ENCODE data around the gene ATAT1. TPM values are rescaled to one million over a fixed set of nuclear protein-coding genes. Genes with fewer than 3 reads are reported as not detected.
"Not testable (repeated sequence)": the region's sequence is repeated elsewhere in the genome, so short reads cannot be mapped to it uniquely, and the experiment has no call there.

The ATAT1 gene
- total RNA-seq: 2.1 TPM

- no peaks in the 10 kb centered on the region for H3K9me3 ChIP-seq (ENCODE audit: control insufficient read depth in 3 of 3, low read length in 3 of 3)
- H3K9ac ChIP-seq (ENCODE audit: low read depth in 1 of 3, low read length in 3 of 3): peak within 1 kb of the TSS; percentile 88 to 96 (median 89)
- H3K4me1 ChIP-seq (ENCODE audit: control insufficient read depth in 3 of 3, insufficient read depth in 3 of 3, low read length in 3 of 3): peaks cover 8 to 15% (median 13%) of the 10 kb centered on the region in 3 donors
- H3K27me3 ChIP-seq (ENCODE audit: control insufficient read depth in 3 of 3, insufficient read depth in 3 of 3, low read length in 3 of 3): no peaks in the 10 kb centered on the region
- peaks cover 36 to 43% (median 42%) of the 10 kb centered on the region in 3 donors for H3K36me3 ChIP-seq (ENCODE audit: control insufficient read depth in 3 of 3, insufficient read depth in 3 of 3, low read length in 3 of 3)
- peak within 1 kb of the TSS; percentile 91 for H3K27ac ChIP-seq (ENCODE audit: low read depth, low read length)
- H3K4me3 ChIP-seq (ENCODE audit: low read length in 3 of 3): peak within 1 kb of the TSS; percentile 82 to 87 (median 83)
These were observed at the start of gene ATAT1 for GRCh38 chr6:30626484-30627366. Gene ATAT1 (plus strand): TSS chr6:30626874.

GRCh38 chr6:30578051-30578450, 48.6 kb upstream of the ATAT1 start:
- Histone ChIP-seq H3K9me3 (ENCODE audit: control insufficient read depth in 3 of 3, low read length in 3 of 3) (no peaks in the 10 kb centered on the region), H3K36me3 (ENCODE audit: control insufficient read depth in 3 of 3, insufficient read depth in 3 of 3, low read length in 3 of 3) (peaks cover 39 to 59% (median 47%) of the 10 kb centered on the region in 3 donors), H3K9ac (ENCODE audit: low read depth in 1 of 3, low read length in 3 of 3) (no peak overlapping the region), H3K27ac (ENCODE audit: low read depth, low read length) (no peak overlapping the region), H3K4me1 (ENCODE audit: control insufficient read depth in 3 of 3, insufficient read depth in 3 of 3, low read length in 3 of 3) (peaks cover under 1 to 4% (median 1%) of the 10 kb centered on the region in 3 donors), H3K27me3 (ENCODE audit: control insufficient read depth in 3 of 3, insufficient read depth in 3 of 3, low read length in 3 of 3) (no peaks in the 10 kb centered on the region), H3K4me3 (ENCODE audit: low read length in 3 of 3) (no peak overlapping the region)

GRCh38 chr6:30583921-30584320, 42.8 kb upstream of the ATAT1 start:
- Histone ChIP-seq H3K27ac (ENCODE audit: low read depth, low read length) (no peak overlapping the region), H3K9ac (ENCODE audit: low read depth in 1 of 3, low read length in 3 of 3) (no peak overlapping the region), H3K36me3 (ENCODE audit: control insufficient read depth in 3 of 3, insufficient read depth in 3 of 3, low read length in 3 of 3) (peaks cover 61 to 82% (median 77%) of the 10 kb centered on the region in 3 donors), H3K4me3 (ENCODE audit: low read length in 3 of 3) (no peak overlapping the region), H3K9me3 (ENCODE audit: control insufficient read depth in 3 of 3, low read length in 3 of 3) (no peaks in the 10 kb centered on the region), H3K27me3 (ENCODE audit: control insufficient read depth in 3 of 3, insufficient read depth in 3 of 3, low read length in 3 of 3) (no peaks in the 10 kb centered on the region), H3K4me1 (ENCODE audit: control insufficient read depth in 3 of 3, insufficient read depth in 3 of 3, low read length in 3 of 3) (no peaks in the 10 kb centered on the region)

- H3K9me3 ChIP-seq (ENCODE audit: control insufficient read depth in 3 of 3, low read length in 3 of 3): no peaks in the 10 kb centered on the region
- no peaks in the 10 kb centered on the region for H3K27me3 ChIP-seq (ENCODE audit: control insufficient read depth in 3 of 3, insufficient read depth in 3 of 3, low read length in 3 of 3)
- H3K4me1 ChIP-seq (ENCODE audit: control insufficient read depth in 3 of 3, insufficient read depth in 3 of 3, low read length in 3 of 3): peaks cover 0 to 6% (median 0%) of the 10 kb centered on the region in 3 donors
- no peak overlapping the region for H3K4me3 ChIP-seq (ENCODE audit: low read length in 3 of 3)
- peaks cover 38 to 68% (median 67%) of the 10 kb centered on the region in 3 donors for H3K36me3 ChIP-seq (ENCODE audit: control insufficient read depth in 3 of 3, insufficient read depth in 3 of 3, low read length in 3 of 3)
- H3K9ac ChIP-seq (ENCODE audit: low read depth in 1 of 3, low read length in 3 of 3): no peak overlapping the region
- no peak overlapping the region for H3K27ac ChIP-seq (ENCODE audit: low read depth, low read length)
These were observed 36.8 kb upstream of the ATAT1 start for GRCh38 chr6:30589754-30590358.

- Histone ChIP-seq H3K9me3 (ENCODE audit: control insufficient read depth in 3 of 3, low read length in 3 of 3) (no peaks in the 10 kb centered on the region), H3K27ac (ENCODE audit: low read depth, low read length) (peak overlapping the region; percentile 36), H3K4me3 (ENCODE audit: low read length in 3 of 3) (no peak overlapping the region), H3K9ac (ENCODE audit: low read depth in 1 of 3, low read length in 3 of 3) (peak overlapping the region in 1 of 3 donors; percentile 33), H3K4me1 (ENCODE audit: control insufficient read depth in 3 of 3, insufficient read depth in 3 of 3, low read length in 3 of 3) (peaks cover 0 to 6% (median 0%) of the 10 kb centered on the region in 3 donors), H3K27me3 (ENCODE audit: control insufficient read depth in 3 of 3, insufficient read depth in 3 of 3, low read length in 3 of 3) (no peaks in the 10 kb centered on the region), H3K36me3 (ENCODE audit: control insufficient read depth in 3 of 3, insufficient read depth in 3 of 3, low read length in 3 of 3) (peaks cover 31 to 62% (median 60%) of the 10 kb centered on the region in 3 donors)
These were observed 36.2 kb upstream of the ATAT1 start for GRCh38 chr6:30590509-30590908.

GRCh38 chr6:30591008-30591407, 35.7 kb upstream of the ATAT1 start:
- H3K9me3 ChIP-seq (ENCODE audit: control insufficient read depth in 3 of 3, low read length in 3 of 3): no peaks in the 10 kb centered on the region
- peak overlapping the region; percentile 36 for H3K27ac ChIP-seq (ENCODE audit: low read depth, low read length)
- H3K4me1 ChIP-seq (ENCODE audit: control insufficient read depth in 3 of 3, insufficient read depth in 3 of 3, low read length in 3 of 3): peaks cover 0 to 6% (median 0%) of the 10 kb centered on the region in 3 donors
- H3K36me3 ChIP-seq (ENCODE audit: control insufficient read depth in 3 of 3, insufficient read depth in 3 of 3, low read length in 3 of 3): peaks cover 26 to 58% (median 55%) of the 10 kb centered on the region in 3 donors
- H3K4me3 ChIP-seq (ENCODE audit: low read length in 3 of 3): no peak overlapping the region
- peak overlapping the region in 1 of 3 donors; percentile 33 for H3K9ac ChIP-seq (ENCODE audit: low read depth in 1 of 3, low read length in 3 of 3)
- no peaks in the 10 kb centered on the region for H3K27me3 ChIP-seq (ENCODE audit: control insufficient read depth in 3 of 3, insufficient read depth in 3 of 3, low read length in 3 of 3)

DNA sequence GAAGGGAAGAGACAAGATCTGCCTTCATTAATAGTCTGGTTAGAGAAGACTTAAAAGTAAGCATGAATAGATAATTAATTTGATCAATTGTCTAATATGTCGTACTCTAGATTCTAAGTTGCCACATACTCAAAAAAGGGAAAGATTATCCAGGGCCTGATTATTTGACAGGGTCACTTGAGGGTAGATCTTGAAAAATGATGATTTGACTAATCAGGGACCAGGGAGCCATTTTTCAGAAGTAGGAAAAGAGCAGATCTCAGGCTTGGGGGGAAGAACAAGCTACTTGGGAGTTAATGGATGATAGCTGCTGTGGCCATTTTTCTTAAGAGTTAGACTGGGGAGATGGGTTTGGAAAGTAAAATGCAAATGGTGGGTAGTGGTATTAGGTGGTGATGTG, 34.4 kb upstream of the ATAT1 start:
- Histone ChIP-seq H3K27me3 (ENCODE audit: control insufficient read depth in 3 of 3, insufficient read depth in 3 of 3, low read length in 3 of 3) (no peaks in the 10 kb centered on the region), H3K9ac (ENCODE audit: low read depth in 1 of 3, low read length in 3 of 3) (no peak overlapping the region), H3K27ac (ENCODE audit: low read depth, low read length) (no peak overlapping the region), H3K36me3 (ENCODE audit: control insufficient read depth in 3 of 3, insufficient read depth in 3 of 3, low read length in 3 of 3) (peaks cover 21 to 48% (median 45%) of the 10 kb centered on the region in 3 donors), H3K9me3 (ENCODE audit: control insufficient read depth in 3 of 3, low read length in 3 of 3) (no peaks in the 10 kb centered on the region), H3K4me3 (ENCODE audit: low read length in 3 of 3) (no peak overlapping the region), H3K4me1 (ENCODE audit: control insufficient read depth in 3 of 3, insufficient read depth in 3 of 3, low read length in 3 of 3) (peaks cover 0 to 6% (median 0%) of the 10 kb centered on the region in 3 donors)

GRCh38 chr6:30597315-30598144, 29.1 kb upstream of the ATAT1 start:
- H3K36me3 ChIP-seq (ENCODE audit: control insufficient read depth in 3 of 3, insufficient read depth in 3 of 3, low read length in 3 of 3): peaks cover 19 to 30% (median 30%) of the 10 kb centered on the region in 3 donors
- H3K9ac ChIP-seq (ENCODE audit: low read depth in 1 of 3, low read length in 3 of 3): peak overlapping the region in 1 of 3 donors; percentile 57
- not testable (repeated sequence) for H3K4me1 ChIP-seq (ENCODE audit: control insufficient read depth in 3 of 3, insufficient read depth in 3 of 3, low read length in 3 of 3); H3K9me3 ChIP-seq (ENCODE audit: control insufficient read depth in 3 of 3, low read length in 3 of 3); H3K27me3 ChIP-seq (ENCODE audit: control insufficient read depth in 3 of 3, insufficient read depth in 3 of 3, low read length in 3 of 3); H3K4me3 ChIP-seq (ENCODE audit: low read length in 3 of 3); H3K27ac ChIP-seq (ENCODE audit: low read depth, low read length)

DNA sequence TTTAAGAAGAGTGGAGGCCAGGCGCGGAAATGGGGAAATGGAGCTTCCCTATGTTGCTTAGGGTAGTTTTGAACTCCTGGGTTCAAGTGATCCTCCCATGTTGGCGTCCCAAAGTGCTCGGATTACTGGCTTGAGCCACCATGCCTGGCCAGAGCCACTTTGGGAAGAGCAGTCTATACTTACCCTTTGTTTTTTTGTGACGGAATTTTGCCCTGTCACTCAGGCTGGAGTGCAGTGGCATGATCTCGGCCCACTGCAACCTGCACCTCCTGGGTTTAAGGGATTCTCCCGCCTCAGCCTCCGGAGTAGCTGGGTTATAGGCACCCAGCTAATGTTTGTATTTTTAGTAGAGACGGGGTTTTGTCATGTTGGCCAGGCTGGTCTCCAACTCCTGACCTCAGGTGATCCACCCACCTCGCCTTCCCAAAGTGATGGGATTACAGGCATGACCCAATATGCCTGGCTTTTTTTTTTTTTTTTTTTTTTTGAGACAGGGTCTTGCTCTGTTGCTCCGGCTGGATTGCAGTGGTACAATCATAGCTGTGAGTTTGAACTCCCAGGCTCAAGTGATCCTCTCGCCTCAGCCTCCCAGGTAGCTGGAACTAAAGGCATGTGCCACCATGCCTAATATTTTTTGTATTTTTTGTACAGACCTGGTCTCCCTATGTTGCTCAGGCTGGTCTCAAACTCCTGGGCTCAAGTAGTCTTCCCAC, 27.6 kb upstream of the ATAT1 start:
- Histone ChIP-seq H3K9me3 (ENCODE audit: control insufficient read depth in 3 of 3, low read length in 3 of 3) (no peaks in the 10 kb centered on the region), H3K27ac (ENCODE audit: low read depth, low read length) (no peak overlapping the region), H3K4me3 (ENCODE audit: low read length in 3 of 3) (no peak overlapping the region), H3K36me3 (ENCODE audit: control insufficient read depth in 3 of 3, insufficient read depth in 3 of 3, low read length in 3 of 3) (peaks cover 34 to 44% (median 43%) of the 10 kb centered on the region in 3 donors), H3K9ac (ENCODE audit: low read depth in 1 of 3, low read length in 3 of 3) (no peak overlapping the region), H3K4me1 (ENCODE audit: control insufficient read depth in 3 of 3, insufficient read depth in 3 of 3, low read length in 3 of 3) (no peaks in the 10 kb centered on the region), H3K27me3 (ENCODE audit: control insufficient read depth in 3 of 3, insufficient read depth in 3 of 3, low read length in 3 of 3) (no peaks in the 10 kb centered on the region)

Data from skeletal muscle tissue (tissue), 4 donors.